ENCODE measurements around the gene SLFNL1. TPM values are rescaled to one million over a fixed set of nuclear protein-coding genes. Genes with fewer than 3 reads are reported as not detected.

SLFNL1 gene
- total RNA-seq, 6 donors from 2014 or later, result 2.2 to 7.8 (median 5.3) TPM

DNA sequence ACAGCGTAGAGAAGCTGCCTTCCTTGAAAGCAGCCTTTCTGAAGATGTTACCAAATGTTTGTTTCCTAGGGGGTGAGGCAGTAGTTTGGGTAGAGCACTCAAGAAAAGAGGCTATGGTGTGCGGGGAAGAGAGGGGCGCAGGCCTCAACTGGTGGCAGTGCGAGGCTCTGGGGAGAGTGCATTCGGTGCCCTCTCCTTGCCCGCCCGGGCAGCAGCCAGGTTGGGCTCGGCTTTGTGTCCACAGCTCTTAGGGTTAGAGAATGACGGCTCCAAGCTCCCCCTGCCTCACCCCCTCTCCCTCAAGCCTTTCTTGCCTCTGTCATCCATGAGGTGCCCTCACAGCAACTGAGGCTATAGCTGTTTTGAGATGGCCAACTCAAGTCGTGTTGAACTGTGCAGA lies 899 bp upstream of the SLFNL1 start:
- no peak for ATAC-seq (ENCODE audit: low FRiP score in 2 of 2)
- TF ChIP-seq POLR2A (IDR thresholded peaks at IDR 0.05), result no peak
- no peak for TF ChIP-seq EP300 (IDR thresholded peaks at IDR 0.05)
- TF ChIP-seq, protein P1, sequence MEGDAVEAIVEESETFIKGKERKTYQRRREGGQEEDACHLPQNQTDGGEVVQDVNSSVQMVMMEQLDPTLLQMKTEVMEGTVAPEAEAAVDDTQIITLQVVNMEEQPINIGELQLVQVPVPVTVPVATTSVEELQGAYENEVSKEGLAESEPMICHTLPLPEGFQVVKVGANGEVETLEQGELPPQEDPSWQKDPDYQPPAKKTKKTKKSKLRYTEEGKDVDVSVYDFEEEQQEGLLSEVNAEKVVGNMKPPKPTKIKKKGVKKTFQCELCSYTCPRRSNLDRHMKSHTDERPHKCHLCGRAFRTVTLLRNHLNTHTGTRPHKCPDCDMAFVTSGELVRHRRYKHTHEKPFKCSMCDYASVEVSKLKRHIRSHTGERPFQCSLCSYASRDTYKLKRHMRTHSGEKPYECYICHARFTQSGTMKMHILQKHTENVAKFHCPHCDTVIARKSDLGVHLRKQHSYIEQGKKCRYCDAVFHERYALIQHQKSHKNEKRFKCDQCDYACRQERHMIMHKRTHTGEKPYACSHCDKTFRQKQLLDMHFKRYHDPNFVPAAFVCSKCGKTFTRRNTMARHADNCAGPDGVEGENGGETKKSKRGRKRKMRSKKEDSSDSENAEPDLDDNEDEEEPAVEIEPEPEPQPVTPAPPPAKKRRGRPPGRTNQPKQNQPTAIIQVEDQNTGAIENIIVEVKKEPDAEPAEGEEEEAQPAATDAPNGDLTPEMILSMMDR (IDR thresholded peaks at IDR 0.05), result no peak
- no peak for TF ChIP-seq POLR2AphosphoS5 (IDR thresholded peaks at IDR 0.05)
- Histone ChIP-seq H3K27ac (no peak overlapping the region), H3K9me3 (no peaks in the 10 kb centered on the region), H3K4me1 (peaks cover 0 to 27% (median 17%) of the 10 kb centered on the region in 4 donors), H3K4me3 (no peak overlapping the region), H3K27me3 (no peaks in the 10 kb centered on the region), H3K36me3 (peaks cover 0 to 27% (median 12%) of the 10 kb centered on the region in 4 donors)
- 91% methylated on average over 10 of the region's 10 CpGs for WGBS, 2 donors
- DNase-seq, result no peak

DNA sequence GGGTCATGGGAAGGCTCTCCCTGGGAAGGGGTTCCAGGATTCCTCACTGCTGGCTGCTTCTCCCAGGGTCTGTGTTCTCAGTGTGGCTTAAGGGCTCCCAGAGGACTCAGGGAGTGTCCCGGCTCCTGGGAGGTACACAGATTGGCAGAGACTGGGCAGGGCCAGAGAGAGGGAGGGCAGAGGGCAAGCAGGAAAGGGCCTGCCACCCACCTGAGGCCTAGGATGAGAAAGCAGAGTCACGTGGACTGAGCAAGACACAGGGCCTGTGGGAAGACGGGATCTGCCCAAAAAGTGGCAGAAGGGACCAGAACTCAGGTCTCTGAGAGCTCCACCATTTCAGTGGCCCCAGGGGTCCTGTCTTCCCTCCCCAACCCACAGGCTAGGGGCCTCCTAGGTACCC lies 871 bp downstream of the SLFNL1 start:
- Histone ChIP-seq H3K27ac (peak overlapping the region; percentile 8 to 82 (median 72)), H3K4me1 (peaks cover 0 to 27% (median 17%) of the 10 kb centered on the region in 4 donors), H3K4me3 (peak overlapping the region in 1 of 4 donors; percentile 5), H3K9me3 (no peaks in the 10 kb centered on the region), H3K27me3 (no peaks in the 10 kb centered on the region), H3K36me3 (peaks cover 0 to 24% (median 15%) of the 10 kb centered on the region in 4 donors)
- TF ChIP-seq POLR2AphosphoS5 (IDR thresholded peaks at IDR 0.05), result no peak
- TF ChIP-seq EP300 (IDR thresholded peaks at IDR 0.05), result no peak
- ATAC-seq (ENCODE audit: low FRiP score in 2 of 2) (peak; percentile 33 to 78), DNase-seq (peak in 1 of 2 donors; percentile 87)
- WGBS, 2 donors, result 51 to 69% methylated on average over 3 of the region's 3 CpGs

DNA sequence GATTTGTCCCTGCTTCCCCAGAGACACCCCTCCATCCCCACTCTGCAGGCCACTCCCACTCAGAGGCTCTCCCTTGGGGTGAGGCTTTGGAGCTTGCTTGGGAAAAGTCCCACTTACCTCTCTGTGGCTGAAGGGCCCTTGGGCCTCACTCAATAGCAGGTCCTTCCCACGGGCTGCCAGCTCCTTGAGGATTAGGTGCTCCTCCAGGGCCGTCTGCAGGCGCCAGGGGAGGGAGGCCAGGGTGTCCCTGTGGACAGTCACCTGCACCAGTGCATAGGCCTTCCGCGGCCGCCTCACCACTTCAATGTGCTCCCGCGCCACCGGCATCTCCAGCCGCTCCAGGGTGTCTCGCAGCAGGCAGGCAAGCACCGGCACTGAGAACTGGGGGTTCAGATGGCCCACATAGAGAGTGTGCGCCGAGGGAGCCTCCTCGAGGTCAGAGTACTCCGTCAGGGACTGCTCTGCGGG lies 1.4 kb downstream of the SLFNL1 start:
- ATAC-seq (ENCODE audit: low FRiP score in 2 of 2) (peak; percentile 49 to 85), DNase-seq (peak; percentile 85 to 94)
- Histone ChIP-seq H3K4me1 (peaks cover 0 to 27% (median 17%) of the 10 kb centered on the region in 4 donors), H3K27me3 (no peaks in the 10 kb centered on the region), H3K36me3 (peaks cover 0 to 21% (median 14%) of the 10 kb centered on the region in 4 donors), H3K4me3 (peak overlapping the region in 2 of 4 donors; percentile 19 to 25), H3K9me3 (no peaks in the 10 kb centered on the region), H3K27ac (peak overlapping the region; percentile 8 to 82 (median 72))
- 72 to 81% methylated on average over 10 to 13 of the region's 17 CpGs for WGBS, 2 donors
- TF ChIP-seq POLR2AphosphoS5 (IDR thresholded peaks at IDR 0.05) (peak in 1 of 2 donors; percentile 53), EP300 (IDR thresholded peaks at IDR 0.05) (peak in 1 of 4 donors; percentile 29), POLR2A (IDR thresholded peaks at IDR 0.05) (peak in 1 of 4 donors; percentile 32)
- TF ChIP-seq, protein P1 (IDR thresholded peaks at IDR 0.05), result no peak

DNA sequence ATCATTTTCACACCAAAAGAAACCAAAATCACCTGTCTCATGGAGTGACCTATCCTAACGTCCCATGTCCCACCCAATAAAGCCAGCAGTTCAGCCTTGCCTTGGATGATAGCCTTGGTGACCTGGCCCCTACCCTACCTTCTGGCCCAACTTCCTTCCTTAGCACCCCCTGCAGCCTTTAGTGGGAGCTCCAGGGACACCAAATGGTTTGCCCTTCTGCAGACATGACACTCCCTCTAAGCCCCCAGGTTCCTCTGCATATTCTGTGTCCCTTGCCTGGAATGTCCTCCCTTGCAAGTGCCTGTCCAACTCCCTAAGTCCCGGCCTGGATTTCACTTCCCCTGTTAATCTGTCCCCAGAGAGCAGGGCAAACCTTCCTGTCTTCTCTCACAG lies 2.2 kb downstream of the SLFNL1 start:
- H3K4me1 ChIP-seq, result peaks cover under 1 to 34% (median 21%) of the 10 kb centered on the region in 4 donors
- peak overlapping the region in 2 of 4 donors; percentile 19 to 25 for H3K4me3 ChIP-seq
- no peak for DNase-seq
- 53 to 68% methylated on average over 2 of the region's 2 CpGs for WGBS, 2 donors
- ATAC-seq (ENCODE audit: low FRiP score in 2 of 2), result no peak
- peak overlapping the region in 1 of 4 donors; percentile 38 for H3K27ac ChIP-seq
- no peaks in the 10 kb centered on the region for H3K9me3 ChIP-seq
- TF ChIP-seq POLR2AphosphoS5 (IDR thresholded peaks at IDR 0.05), result no peak
- no peak for TF ChIP-seq EP300 (IDR thresholded peaks at IDR 0.05)
- no peak for TF ChIP-seq POLR2A (IDR thresholded peaks at IDR 0.05)
- TF ChIP-seq, protein P1 (IDR thresholded peaks at IDR 0.05), result no peak
- peaks cover 0 to 21% (median 12%) of the 10 kb centered on the region in 4 donors for H3K36me3 ChIP-seq
- no peaks in the 10 kb centered on the region for H3K27me3 ChIP-seq

DNA sequence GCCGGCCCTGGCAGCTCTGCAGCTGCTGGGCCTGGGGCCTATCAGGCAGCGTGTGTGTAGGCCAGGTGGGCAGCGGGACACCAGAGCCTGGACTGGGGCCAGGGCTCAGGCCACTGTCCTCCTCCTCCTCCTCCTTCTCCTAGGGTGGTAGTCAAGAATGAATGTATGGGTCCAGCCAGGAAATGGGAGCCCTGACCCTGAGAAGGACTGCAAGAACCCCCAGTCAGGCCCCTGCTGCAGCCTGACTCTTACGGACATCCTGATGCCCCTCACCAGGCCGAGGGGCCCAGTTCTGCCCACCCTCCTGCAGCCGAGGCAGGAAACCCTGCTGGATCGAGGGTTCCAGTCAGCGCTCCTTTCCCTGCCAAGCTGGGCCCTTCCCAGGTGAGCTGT lies 3.5 kb downstream of the SLFNL1 start:
- no peak overlapping the region for H3K27ac ChIP-seq
- WGBS, 2 donors, result 91 to 92% methylated on average over 2 to 8 of the region's 8 CpGs
- ATAC-seq (ENCODE audit: low FRiP score in 2 of 2) (no peak), DNase-seq (no peak)
- TF ChIP-seq, protein P1 (IDR thresholded peaks at IDR 0.05), result no peak
- TF ChIP-seq POLR2A (IDR thresholded peaks at IDR 0.05) (no peak), POLR2AphosphoS5 (IDR thresholded peaks at IDR 0.05) (no peak), EP300 (IDR thresholded peaks at IDR 0.05) (no peak)
- H3K36me3 ChIP-seq, result peaks cover 0 to 21% (median 12%) of the 10 kb centered on the region in 4 donors
- peaks cover 13 to 47% (median 32%) of the 10 kb centered on the region in 4 donors for H3K4me1 ChIP-seq
- no peak overlapping the region for H3K4me3 ChIP-seq
- no peaks in the 10 kb centered on the region for H3K9me3 ChIP-seq
- no peaks in the 10 kb centered on the region for H3K27me3 ChIP-seq

All from upper lobe of left lung (tissue), 6 donors.